HG03439 (cell line): ENCODE measurements around the gene EZH1.
A peak's percentile ranks its signal among the peaks of the same experiment; 100 is the strongest.
"Not testable (repeated sequence)": the region's sequence is repeated elsewhere in the genome, so short reads cannot be mapped to it uniquely, and the experiment has no call there.

ENCODE experiments used
- ATAC-seq: cut with Tn5 transposase; IDR thresholded peaks from one replicate; pipeline ENCODE4 v1.9.1; 2021; ENCODE audit warnings: mild to moderate bottlenecking, moderate library complexity; ENCODE audit not compliant: unreplicated experiment

EZH1 gene

DNA sequence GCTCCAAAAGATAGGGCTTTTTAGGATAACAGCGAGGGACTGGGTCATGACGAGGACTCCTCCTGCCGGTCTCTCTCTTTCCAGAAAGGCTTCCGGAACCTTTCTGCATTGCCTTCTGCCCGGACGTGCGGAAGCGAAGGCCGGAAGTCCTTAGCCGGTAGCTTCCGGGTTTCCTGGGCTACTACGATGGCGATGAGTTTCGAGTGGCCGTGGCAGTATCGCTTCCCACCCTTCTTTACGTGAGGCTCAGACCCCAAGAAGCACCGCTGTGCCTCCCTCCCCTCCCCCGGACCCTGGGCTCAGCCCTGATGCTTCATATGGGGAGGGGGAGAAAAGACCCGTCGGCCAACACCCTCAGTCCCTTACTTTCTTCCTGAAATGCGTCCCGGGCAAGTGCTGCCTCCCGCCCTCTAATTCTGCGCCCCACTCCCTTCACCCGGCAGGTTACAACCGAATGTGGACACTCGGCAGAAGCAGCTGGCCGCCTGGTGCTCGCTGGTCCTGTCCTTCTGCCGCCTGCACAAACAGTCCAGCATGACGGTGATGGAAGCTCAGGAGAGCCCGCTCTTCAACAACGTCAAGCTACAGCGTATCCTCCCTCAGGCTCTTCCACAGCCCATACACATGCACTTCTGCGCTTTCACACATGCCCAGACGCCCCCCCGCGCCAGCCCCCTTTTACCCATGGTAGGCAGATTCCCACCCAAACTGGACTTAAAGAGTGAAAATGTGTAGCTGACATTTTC, 28.6 kb upstream of the EZH1 start, which contains the start of gene VPS25:
Gene VPS25, plus strand, starts transcription at position 160 of the 746 bp plus-strand sequence. Its CDS starts 27 bp downstream, at position 187.
- peak; percentile 67 for ATAC-seq

GRCh38 chr17:42772945-42773289, 28.1 kb upstream of the EZH1 start:
- ATAC-seq: no peak

GRCh38 chr17:42769964-42770363, 25.1 kb upstream of the EZH1 start:
- not testable (repeated sequence) for ATAC-seq

DNA sequence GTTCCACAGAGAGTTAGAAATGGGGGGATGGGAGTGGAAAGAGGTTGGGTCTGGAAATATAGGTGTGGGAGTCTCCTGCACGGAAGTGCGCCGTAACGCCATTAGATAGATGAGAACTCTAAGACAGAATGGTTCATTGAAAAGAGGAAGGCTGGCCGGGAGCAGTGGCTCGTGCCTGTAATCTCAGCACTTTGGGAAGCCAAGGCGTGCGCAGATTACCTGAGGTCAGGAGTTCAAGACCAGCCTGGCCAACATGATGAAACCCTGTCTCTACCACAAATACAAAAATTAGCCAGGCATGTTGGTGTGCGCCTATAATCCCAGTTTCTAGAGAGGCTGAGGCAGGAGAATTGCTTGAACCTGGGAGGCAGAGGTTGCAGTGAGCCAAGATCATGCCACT, 23.2 kb upstream of the EZH1 start:
- ATAC-seq: not testable (repeated sequence)

- no peak for ATAC-seq
Observed at GRCh38 chr17:42767512-42767911, 22.7 kb upstream of the EZH1 start.

DNA sequence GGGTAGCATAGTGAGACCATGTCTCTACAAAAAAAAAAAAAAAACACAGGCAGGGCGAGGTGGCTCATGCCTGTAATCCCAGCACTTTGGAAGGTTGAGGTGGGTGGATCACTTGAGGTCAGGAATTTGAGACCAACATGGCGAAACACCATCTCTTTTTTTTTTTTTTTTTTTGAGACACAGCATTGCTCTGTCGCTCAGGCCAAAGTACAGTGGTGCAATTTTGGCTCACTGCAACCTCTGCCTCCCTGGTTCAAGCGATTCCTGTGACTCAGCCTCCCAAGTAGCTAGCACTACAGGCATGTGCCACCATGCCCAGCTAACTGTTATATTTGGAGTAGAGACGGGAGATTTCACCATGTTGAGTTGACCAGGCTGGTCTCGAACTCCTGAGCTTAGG, 21.3 kb upstream of the EZH1 start:
- no peak for ATAC-seq

DNA sequence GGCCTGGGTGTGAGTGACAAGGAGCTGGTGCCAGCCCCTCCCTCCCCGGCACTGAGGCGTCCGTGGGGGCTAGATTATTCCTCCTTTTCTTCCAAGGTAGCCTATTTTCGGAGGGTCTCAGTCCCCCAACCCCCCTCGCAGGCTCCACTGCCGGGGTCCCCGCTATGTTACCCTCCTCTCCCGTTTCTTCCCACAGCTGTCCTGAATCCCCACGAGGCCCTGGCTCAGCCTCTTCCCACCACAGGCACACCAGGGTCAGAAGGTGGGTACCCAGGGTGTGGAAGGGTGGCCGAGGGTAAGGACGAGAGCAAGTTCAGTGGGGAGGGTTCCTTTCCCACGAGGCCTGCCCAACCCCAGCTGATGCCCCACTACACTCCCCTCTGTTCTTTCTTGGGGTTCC, 16.8 kb upstream of the EZH1 start:
- no peak for ATAC-seq

- ATAC-seq: no peak
Observed at GRCh38 chr17:42760652-42761581, 16.1 kb upstream of the EZH1 start, which contains the start of gene RAMP2. RAMP2 (plus strand) TSS chr17:42761227; CDS start chr17:42761262, 35 bp downstream.

- ATAC-seq: no peak
Observed at GRCh38 chr17:42759982-42760651, 15.3 kb upstream of the EZH1 start.

GRCh38 chr17:42754782-42755181, 9.9 kb upstream of the EZH1 start:
- no peak for ATAC-seq

DNA sequence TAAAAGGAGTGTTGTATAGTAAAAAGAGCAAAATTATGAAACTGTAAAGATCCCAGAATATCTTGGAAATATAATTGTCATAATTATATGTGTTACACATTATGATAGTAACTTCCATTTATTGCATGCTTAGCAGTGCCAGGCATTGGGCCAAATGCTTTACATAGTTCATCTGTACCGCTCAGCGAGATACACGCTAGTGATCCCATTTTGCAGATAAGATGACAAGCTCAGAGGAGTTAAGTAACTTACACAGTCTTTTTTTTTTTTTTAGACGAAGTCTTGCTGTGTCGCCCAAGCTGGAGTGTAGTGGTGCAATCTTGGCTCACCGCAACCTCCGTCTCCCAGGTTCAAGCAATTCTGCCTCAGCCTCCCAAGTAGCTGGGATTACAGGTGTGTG, 6.8 kb upstream of the EZH1 start:
- ATAC-seq: no peak

- ATAC-seq: no peak
Observed at GRCh38 chr17:42750739-42751344, 6.0 kb upstream of the EZH1 start.

DNA sequence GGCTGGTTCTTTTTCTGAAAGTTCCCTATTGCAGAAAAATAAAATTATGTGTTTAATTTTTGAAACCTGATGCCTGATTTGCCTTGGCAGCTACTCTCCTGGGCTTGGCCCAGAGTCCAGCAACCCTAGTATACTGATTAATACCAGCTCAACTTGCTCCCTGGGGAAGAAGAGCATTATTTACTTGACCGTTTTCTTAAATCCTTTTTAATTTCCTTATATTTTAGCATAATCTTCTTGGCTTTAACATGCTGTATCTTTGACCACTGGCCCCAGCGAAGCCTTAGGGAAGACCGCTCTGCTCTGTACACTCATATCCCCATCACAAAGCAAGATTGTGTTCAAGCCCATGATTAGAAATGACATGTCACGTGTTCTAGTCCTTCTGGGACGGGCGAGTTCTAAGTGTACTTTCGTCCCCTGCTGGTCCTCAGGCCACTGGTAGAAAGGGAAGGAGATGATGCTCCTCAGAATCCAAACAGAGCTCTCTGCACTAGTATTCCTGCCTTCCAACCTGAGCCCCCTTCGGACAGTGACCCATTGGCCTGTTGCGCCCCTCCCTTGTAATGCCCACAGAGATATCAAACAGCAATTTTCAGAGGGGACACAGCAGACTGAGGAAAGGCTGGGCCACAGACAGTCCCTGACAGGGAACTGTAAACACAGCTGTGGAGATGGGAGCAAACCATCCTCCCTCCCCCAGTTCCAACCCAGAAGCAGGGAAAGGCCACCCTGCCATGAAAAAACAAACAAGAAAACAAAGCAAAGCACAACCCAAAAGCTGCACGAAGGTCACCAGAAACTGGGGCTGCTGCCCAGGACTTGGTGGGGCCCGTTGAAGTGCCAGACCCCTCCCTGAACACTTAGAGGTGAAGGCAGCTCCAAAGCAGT, 4.3 kb upstream of the EZH1 start:
- no peak for ATAC-seq

GRCh38 chr17:42748202-42748907, 3.5 kb upstream of the EZH1 start:
- ATAC-seq: no peak

GRCh38 chr17:42744283-42744805, 496 bp downstream of the EZH1 start:
- ATAC-seq: peak; percentile 56

GRCh38 chr17:42743595-42744282, 1.1 kb downstream of the EZH1 start:
- ATAC-seq: no peak

DNA sequence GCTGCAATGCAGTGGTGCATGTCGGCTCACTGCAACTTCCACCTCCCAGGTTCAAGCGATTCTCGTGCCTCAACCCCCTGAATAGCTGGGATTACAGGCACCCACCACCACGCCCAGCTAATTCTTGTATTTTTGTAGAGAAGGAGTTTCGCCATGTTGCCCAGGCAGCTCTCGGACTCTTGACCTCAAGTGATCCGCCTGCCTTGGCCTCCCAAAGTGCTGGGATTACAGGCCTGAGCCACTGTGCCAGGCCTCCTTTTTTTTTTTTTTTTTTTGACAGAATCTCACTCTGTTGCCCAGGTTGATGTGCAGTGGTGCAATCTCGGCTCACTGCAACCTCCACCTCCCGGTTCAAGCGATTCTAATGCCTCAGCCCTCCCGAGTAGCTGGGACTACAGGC, 1.9 kb downstream of the EZH1 start:
- not testable (repeated sequence) for ATAC-seq

- no peak for ATAC-seq
Observed at GRCh38 chr17:42740699-42741098, 4.1 kb downstream of the EZH1 start.
